ENCODE results near the gene DENND1A.

DENND1A gene

DNA sequence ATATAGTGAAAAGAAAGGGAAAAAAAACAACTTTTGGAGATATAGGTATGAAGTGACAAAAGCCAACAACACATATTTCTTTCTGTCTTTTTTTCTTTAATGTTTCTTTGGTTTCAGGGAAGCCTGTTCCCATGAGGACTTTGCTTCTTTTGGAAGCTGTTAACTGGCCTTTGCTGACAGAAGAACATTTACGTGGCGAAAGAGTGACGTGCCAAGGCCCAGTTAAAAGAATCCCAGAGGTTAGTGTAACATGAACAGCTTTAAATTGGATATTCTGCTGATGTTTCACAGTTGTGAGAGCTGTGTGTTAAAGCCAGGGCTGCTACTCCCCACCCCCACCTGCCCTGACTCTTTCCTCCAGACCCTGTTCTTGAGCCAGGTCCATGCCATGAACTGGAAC is 298.1 kb downstream of the DENND1A start:
- Histone ChIP-seq H3K4me1 (ENCODE audit: insufficient read depth, insufficient read length) (peaks cover 2% of the 10 kb centered on the region), H3K4me3 (ENCODE audit: insufficient read length, low read depth) (no peak overlapping the region), H3K27me3 (ENCODE audit: insufficient read depth, insufficient read length) (no peaks in the 10 kb centered on the region), H3K9ac (ENCODE audit: insufficient read length, low read depth) (no peak overlapping the region), H3K9me3 (ENCODE audit: insufficient read depth, low read length) (no peaks in the 10 kb centered on the region), H3K36me3 (ENCODE audit: insufficient read depth, insufficient read length, low read length) (peaks cover 5% of the 10 kb centered on the region)
- no peak for DNase-seq (ENCODE audit: low read depth, low spot score)
- TF ChIP-seq SUZ12 (IDR thresholded peaks at IDR 0.05; ENCODE audit: extremely low read depth, insufficient read depth, insufficient read length) = no peak
- TF ChIP-seq YY1 (IDR thresholded peaks at IDR 0.05; ENCODE audit: insufficient read depth, insufficient read length) = no peak

DNA sequence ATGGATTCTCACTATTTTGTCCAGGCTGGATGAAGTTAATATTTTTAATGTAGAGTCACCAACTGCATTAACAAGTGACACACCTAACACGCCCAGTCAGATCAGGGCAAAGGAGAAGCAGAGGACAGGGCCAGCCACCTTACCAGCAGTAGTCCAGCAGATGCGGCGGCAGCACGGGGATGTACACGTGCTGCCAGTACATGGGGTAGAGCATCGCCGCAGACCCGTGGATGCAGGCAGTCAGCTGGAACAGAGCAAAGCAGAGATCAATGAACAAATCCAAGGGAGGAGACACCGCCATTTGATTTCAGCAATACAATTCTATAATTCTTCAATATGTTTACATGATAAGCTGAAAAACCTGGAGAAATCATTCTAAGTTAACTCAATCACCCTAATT is 299.7 kb downstream of the DENND1A start:
- H3K9ac ChIP-seq (ENCODE audit: insufficient read length, low read depth) = no peak overlapping the region
- no peaks in the 10 kb centered on the region for H3K9me3 ChIP-seq (ENCODE audit: insufficient read depth, low read length)
- no peak for DNase-seq (ENCODE audit: low read depth, low spot score)
- peaks cover 2% of the 10 kb centered on the region for H3K4me1 ChIP-seq (ENCODE audit: insufficient read depth, insufficient read length)
- H3K4me3 ChIP-seq (ENCODE audit: insufficient read length, low read depth) = no peak overlapping the region
- TF ChIP-seq SUZ12 (IDR thresholded peaks at IDR 0.05; ENCODE audit: extremely low read depth, insufficient read depth, insufficient read length) (no peak), ZNF274 (IDR thresholded peaks at IDR 0.05; ENCODE audit: low read depth, low read length) (no peak), YY1 (IDR thresholded peaks at IDR 0.05; ENCODE audit: insufficient read depth, insufficient read length) (no peak)
- no peaks in the 10 kb centered on the region for H3K27me3 ChIP-seq (ENCODE audit: insufficient read depth, insufficient read length)
- peaks cover 5% of the 10 kb centered on the region for H3K36me3 ChIP-seq (ENCODE audit: insufficient read depth, insufficient read length, low read length)

DNA sequence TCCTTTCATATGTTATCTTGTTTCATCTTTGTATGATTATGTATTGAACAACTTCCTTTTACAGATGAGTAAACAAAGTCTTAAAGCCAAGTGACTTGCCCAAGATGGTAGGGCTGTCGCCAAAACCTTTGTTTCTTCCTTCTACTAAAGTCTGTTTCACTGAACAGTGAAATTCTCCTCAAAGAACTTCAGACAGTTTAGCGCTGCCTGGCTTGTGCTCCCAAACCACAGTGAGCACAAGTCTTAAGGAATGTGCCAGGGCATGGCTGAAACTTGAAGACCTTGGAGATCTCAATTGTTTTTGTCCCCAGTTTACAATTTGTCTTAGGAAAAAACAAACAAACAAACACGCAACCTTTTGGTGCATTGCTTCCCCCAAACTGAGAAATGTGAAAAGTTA is 300.4 kb downstream of the DENND1A start:
- no peak overlapping the region for H3K9ac ChIP-seq (ENCODE audit: insufficient read length, low read depth)
- H3K9me3 ChIP-seq (ENCODE audit: insufficient read depth, low read length) = no peaks in the 10 kb centered on the region
- no peak for DNase-seq (ENCODE audit: low read depth, low spot score)
- no peak overlapping the region for H3K4me3 ChIP-seq (ENCODE audit: insufficient read length, low read depth)
- no peaks in the 10 kb centered on the region for H3K27me3 ChIP-seq (ENCODE audit: insufficient read depth, insufficient read length)
- peaks cover 5% of the 10 kb centered on the region for H3K36me3 ChIP-seq (ENCODE audit: insufficient read depth, insufficient read length, low read length)
- H3K4me1 ChIP-seq (ENCODE audit: insufficient read depth, insufficient read length) = peaks cover 2% of the 10 kb centered on the region
- no peak for TF ChIP-seq SUZ12 (IDR thresholded peaks at IDR 0.05; ENCODE audit: extremely low read depth, insufficient read depth, insufficient read length)
- TF ChIP-seq ZNF274 (IDR thresholded peaks at IDR 0.05; ENCODE audit: low read depth, low read length) = no peak
- TF ChIP-seq YY1 (IDR thresholded peaks at IDR 0.05; ENCODE audit: insufficient read depth, insufficient read length) = no peak

DNA sequence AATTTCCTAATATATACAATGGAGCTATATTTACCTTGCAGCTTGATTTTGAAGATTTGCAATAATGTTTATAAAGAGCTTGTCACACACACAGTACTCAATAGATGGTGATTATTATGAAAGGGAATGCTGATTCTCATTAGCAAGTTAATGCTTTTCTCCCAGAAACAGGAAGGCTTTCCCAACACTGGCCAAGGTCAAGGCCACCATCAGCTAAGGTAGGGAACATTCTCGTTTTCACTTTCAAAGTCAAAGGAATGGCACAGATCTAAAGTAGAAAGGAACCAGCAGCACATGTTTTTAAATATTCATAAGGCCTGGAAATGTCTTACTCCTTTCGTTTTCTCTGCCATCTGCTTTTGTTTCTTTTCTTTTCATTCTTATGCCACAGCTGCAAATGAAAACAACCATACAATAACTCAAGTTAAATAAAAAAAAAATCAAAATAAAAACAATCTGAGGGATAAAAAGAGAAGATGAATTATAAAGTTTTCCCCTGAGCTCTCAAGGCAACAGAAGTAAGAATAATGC is 307.1 kb downstream of the DENND1A start:
- DNase-seq (ENCODE audit: low read depth, low spot score) = no peak
- H3K27me3 ChIP-seq (ENCODE audit: insufficient read depth, insufficient read length) = no peaks in the 10 kb centered on the region
- H3K4me1 ChIP-seq (ENCODE audit: insufficient read depth, insufficient read length) = peaks cover 4% of the 10 kb centered on the region
- TF ChIP-seq YY1 (IDR thresholded peaks at IDR 0.05; ENCODE audit: insufficient read depth, insufficient read length) = no peak
- no peak for TF ChIP-seq SUZ12 (IDR thresholded peaks at IDR 0.05; ENCODE audit: extremely low read depth, insufficient read depth, insufficient read length)
- TF ChIP-seq ZNF274 (IDR thresholded peaks at IDR 0.05; ENCODE audit: low read depth, low read length) = no peak
- H3K9ac ChIP-seq (ENCODE audit: insufficient read length, low read depth) = no peak overlapping the region
- no peak overlapping the region for H3K4me3 ChIP-seq (ENCODE audit: insufficient read length, low read depth)
- H3K9me3 ChIP-seq (ENCODE audit: insufficient read depth, low read length) = no peaks in the 10 kb centered on the region
- no peaks in the 10 kb centered on the region for H3K36me3 ChIP-seq (ENCODE audit: insufficient read depth, insufficient read length, low read length)

DNA sequence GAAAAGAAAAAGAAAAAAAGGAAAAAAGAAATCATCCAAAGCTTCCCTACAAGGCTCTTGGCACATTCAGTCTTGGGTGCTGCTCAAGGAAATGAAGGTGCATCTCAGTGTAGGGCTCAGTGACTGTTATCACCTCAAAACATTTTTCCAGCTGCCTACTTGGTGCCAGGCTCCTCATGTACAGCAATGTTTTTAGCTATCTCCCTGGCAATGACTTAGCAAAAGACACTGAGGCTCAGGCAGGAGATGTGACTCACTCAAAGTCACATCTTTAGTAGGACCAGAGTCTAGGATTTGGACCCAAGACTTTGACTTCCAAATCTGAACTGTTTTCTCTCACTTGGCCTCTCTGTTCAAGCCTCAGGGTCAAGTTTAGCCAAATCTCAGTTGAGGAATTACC is 309.7 kb downstream of the DENND1A start:
- TF ChIP-seq ZNF274 (IDR thresholded peaks at IDR 0.05; ENCODE audit: low read depth, low read length) (no peak), SUZ12 (IDR thresholded peaks at IDR 0.05; ENCODE audit: extremely low read depth, insufficient read depth, insufficient read length) (no peak), YY1 (IDR thresholded peaks at IDR 0.05; ENCODE audit: insufficient read depth, insufficient read length) (no peak)
- DNase-seq (ENCODE audit: low read depth, low spot score) = no peak
- H3K9me3 ChIP-seq (ENCODE audit: insufficient read depth, low read length) = no peaks in the 10 kb centered on the region
- H3K9ac ChIP-seq (ENCODE audit: insufficient read length, low read depth) = no peak overlapping the region
- no peaks in the 10 kb centered on the region for H3K36me3 ChIP-seq (ENCODE audit: insufficient read depth, insufficient read length, low read length)
- H3K4me3 ChIP-seq (ENCODE audit: insufficient read length, low read depth) = no peak overlapping the region
- H3K4me1 ChIP-seq (ENCODE audit: insufficient read depth, insufficient read length) = peaks cover 13% of the 10 kb centered on the region
- H3K27me3 ChIP-seq (ENCODE audit: insufficient read depth, insufficient read length) = no peaks in the 10 kb centered on the region

DNA sequence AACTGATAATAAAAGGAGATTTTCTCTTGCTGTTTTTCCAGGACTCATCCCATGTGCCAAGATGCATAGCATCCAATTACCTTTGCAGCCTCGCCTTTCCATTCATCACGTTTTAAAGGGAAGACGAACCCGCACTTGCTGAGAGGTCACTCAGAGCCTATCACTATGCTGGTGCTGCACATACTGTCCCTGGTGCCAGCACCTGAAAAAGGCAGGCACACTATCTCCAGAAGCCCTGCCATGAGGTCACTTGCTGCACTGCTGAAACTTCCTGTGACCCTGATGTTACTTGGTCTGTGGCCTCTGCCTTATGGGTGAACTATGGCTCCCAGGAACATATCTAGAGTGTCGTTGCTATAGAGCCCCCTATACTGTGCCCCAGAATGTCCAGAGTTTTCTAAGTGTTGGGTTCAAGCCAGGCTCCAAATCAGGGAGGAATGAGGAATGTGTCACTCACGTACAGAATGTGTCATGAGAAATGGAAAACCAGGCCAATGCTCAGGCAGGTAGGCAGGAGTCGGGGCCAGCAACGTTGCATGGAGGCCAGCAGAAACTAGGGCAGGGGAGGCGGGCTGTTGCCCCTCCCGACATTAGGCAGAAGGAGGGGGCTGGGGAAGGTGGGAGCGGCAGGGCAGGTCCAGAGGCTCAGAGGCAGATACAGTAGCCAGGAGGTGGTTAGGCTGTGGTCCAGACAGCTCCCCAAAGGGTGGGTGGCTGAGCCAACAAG is 311.8 kb downstream of the DENND1A start:
- H3K4me3 ChIP-seq (ENCODE audit: insufficient read length, low read depth) = no peak overlapping the region
- no peak overlapping the region for H3K9ac ChIP-seq (ENCODE audit: insufficient read length, low read depth)
- peaks cover 13% of the 10 kb centered on the region for H3K4me1 ChIP-seq (ENCODE audit: insufficient read depth, insufficient read length)
- DNase-seq (ENCODE audit: low read depth, low spot score) = no peak
- TF ChIP-seq ZNF274 (IDR thresholded peaks at IDR 0.05; ENCODE audit: low read depth, low read length) = no peak
- no peak for TF ChIP-seq YY1 (IDR thresholded peaks at IDR 0.05; ENCODE audit: insufficient read depth, insufficient read length)
- TF ChIP-seq SUZ12 (IDR thresholded peaks at IDR 0.05; ENCODE audit: extremely low read depth, insufficient read depth, insufficient read length) = no peak
- no peaks in the 10 kb centered on the region for H3K36me3 ChIP-seq (ENCODE audit: insufficient read depth, insufficient read length, low read length)
- no peaks in the 10 kb centered on the region for H3K9me3 ChIP-seq (ENCODE audit: insufficient read depth, low read length)
- H3K27me3 ChIP-seq (ENCODE audit: insufficient read depth, insufficient read length) = no peaks in the 10 kb centered on the region

DNA sequence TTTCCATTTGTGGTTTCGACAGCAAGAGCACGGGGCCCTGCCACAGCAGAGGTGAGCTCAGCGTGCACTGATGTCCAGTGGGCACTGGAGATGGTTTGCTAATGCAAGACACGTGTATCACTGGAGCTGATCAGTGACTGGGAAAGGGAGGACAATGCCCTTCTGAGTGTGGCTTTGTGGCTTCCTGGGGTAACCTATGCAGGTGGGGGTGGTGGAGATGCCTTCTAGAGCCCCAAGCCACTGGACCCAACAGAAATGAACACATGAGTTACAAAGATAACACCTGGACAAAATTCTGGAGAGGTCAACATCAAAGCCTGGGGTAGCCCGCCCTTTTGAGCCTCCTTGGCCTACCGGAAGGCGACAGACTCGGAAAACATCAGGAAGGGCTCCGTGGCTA is 312.6 kb downstream of the DENND1A start:
- Histone ChIP-seq H3K9ac (ENCODE audit: insufficient read length, low read depth) (no peak overlapping the region), H3K9me3 (ENCODE audit: insufficient read depth, low read length) (no peaks in the 10 kb centered on the region), H3K4me1 (ENCODE audit: insufficient read depth, insufficient read length) (peaks cover 13% of the 10 kb centered on the region), H3K36me3 (ENCODE audit: insufficient read depth, insufficient read length, low read length) (no peaks in the 10 kb centered on the region), H3K4me3 (ENCODE audit: insufficient read length, low read depth) (no peak overlapping the region), H3K27me3 (ENCODE audit: insufficient read depth, insufficient read length) (no peaks in the 10 kb centered on the region)
- DNase-seq (ENCODE audit: low read depth, low spot score) = no peak
- TF ChIP-seq SUZ12 (IDR thresholded peaks at IDR 0.05; ENCODE audit: extremely low read depth, insufficient read depth, insufficient read length) (no peak), ZNF274 (IDR thresholded peaks at IDR 0.05; ENCODE audit: low read depth, low read length) (no peak), YY1 (IDR thresholded peaks at IDR 0.05; ENCODE audit: insufficient read depth, insufficient read length) (no peak)

Data from NT2/D1 (cell line).